ENCODE data around the gene KCNJ1. TPM values are rescaled to one million over a fixed set of nuclear protein-coding genes. Genes with fewer than 3 reads are reported as not detected.

KCNJ1 gene
- total RNA-seq, 1 donor = not detected

DNA sequence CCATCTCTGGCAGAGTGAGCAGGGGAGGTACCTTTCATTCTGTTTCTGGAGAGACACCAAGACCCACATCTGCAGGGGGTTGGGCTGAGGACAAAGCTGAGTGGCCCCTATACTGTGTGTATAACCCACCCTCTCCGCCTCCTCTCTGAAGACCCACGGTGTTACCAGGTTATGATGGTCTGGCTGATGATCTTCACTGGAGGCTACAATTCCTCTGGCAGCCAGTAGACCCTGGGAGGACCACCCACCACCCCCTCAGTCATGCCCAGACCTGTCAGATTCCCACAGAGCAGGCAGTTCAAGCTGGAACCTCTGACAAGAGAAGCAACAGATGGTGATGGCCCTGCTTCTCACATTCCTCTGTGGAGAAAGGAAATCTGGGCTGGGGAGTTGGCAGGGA lies 11.4 kb upstream of the KCNJ1 start:
- H2AFZ ChIP-seq (ENCODE audit: low read length) = no peak overlapping the region
- TF ChIP-seq, protein P1, sequence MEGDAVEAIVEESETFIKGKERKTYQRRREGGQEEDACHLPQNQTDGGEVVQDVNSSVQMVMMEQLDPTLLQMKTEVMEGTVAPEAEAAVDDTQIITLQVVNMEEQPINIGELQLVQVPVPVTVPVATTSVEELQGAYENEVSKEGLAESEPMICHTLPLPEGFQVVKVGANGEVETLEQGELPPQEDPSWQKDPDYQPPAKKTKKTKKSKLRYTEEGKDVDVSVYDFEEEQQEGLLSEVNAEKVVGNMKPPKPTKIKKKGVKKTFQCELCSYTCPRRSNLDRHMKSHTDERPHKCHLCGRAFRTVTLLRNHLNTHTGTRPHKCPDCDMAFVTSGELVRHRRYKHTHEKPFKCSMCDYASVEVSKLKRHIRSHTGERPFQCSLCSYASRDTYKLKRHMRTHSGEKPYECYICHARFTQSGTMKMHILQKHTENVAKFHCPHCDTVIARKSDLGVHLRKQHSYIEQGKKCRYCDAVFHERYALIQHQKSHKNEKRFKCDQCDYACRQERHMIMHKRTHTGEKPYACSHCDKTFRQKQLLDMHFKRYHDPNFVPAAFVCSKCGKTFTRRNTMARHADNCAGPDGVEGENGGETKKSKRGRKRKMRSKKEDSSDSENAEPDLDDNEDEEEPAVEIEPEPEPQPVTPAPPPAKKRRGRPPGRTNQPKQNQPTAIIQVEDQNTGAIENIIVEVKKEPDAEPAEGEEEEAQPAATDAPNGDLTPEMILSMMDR (IDR thresholded peaks at IDR 0.05; ENCODE audit: extremely low read depth, low read depth, low read length) = no peak
- no peak overlapping the region for H3K4me3 ChIP-seq (ENCODE audit: insufficient read depth, low read length)
- H3K27me3 ChIP-seq (ENCODE audit: insufficient read depth, low read length) = peaks cover 40% of the 10 kb centered on the region
- no peak overlapping the region for H3K4me2 ChIP-seq (ENCODE audit: insufficient read depth, low read length)
- H3K27ac ChIP-seq (ENCODE audit: low read depth, low read length) = no peak overlapping the region
- no peak for DNase-seq (ENCODE audit: insufficient read length, low spot score, missing footprints)
- H3K4me1 ChIP-seq (ENCODE audit: insufficient read depth, low read length) = no peaks in the 10 kb centered on the region
- no peaks in the 10 kb centered on the region for H3K79me2 ChIP-seq (ENCODE audit: insufficient read depth, low read length)
- no peaks in the 10 kb centered on the region for H4K20me1 ChIP-seq (ENCODE audit: insufficient read depth, low read length)
- H3K36me3 ChIP-seq (ENCODE audit: insufficient read depth, low read length) = no peaks in the 10 kb centered on the region
- H3K9me3 ChIP-seq (ENCODE audit: low read depth, low read length) = no peaks in the 10 kb centered on the region

GRCh38 chr11:128877726-128878125 lies 10.6 kb upstream of the KCNJ1 start:
- Histone ChIP-seq H3K36me3 (ENCODE audit: insufficient read depth, low read length) (no peaks in the 10 kb centered on the region), H3K4me3 (ENCODE audit: insufficient read depth, low read length) (no peak overlapping the region), H2AFZ (ENCODE audit: low read length) (no peak overlapping the region), H3K27ac (ENCODE audit: low read depth, low read length) (no peak overlapping the region), H3K4me1 (ENCODE audit: insufficient read depth, low read length) (no peaks in the 10 kb centered on the region), H3K9me3 (ENCODE audit: low read depth, low read length) (no peaks in the 10 kb centered on the region), H4K20me1 (ENCODE audit: insufficient read depth, low read length) (no peaks in the 10 kb centered on the region), H3K79me2 (ENCODE audit: insufficient read depth, low read length) (no peaks in the 10 kb centered on the region), H3K27me3 (ENCODE audit: insufficient read depth, low read length) (peaks cover 32% of the 10 kb centered on the region), H3K4me2 (ENCODE audit: insufficient read depth, low read length) (no peak overlapping the region)
- DNase-seq (ENCODE audit: insufficient read length, low spot score, missing footprints) = no peak
- TF ChIP-seq, protein P1 (IDR thresholded peaks at IDR 0.05; ENCODE audit: extremely low read depth, low read depth, low read length) = no peak

GRCh38 chr11:128876133-128876650 lies 9.1 kb upstream of the KCNJ1 start:
- Histone ChIP-seq H3K4me2 (ENCODE audit: insufficient read depth, low read length) (no peak overlapping the region), H3K9me3 (ENCODE audit: low read depth, low read length) (no peaks in the 10 kb centered on the region), H3K4me3 (ENCODE audit: insufficient read depth, low read length) (no peak overlapping the region), H3K79me2 (ENCODE audit: insufficient read depth, low read length) (no peaks in the 10 kb centered on the region), H3K27me3 (ENCODE audit: insufficient read depth, low read length) (peaks cover 24% of the 10 kb centered on the region), H2AFZ (ENCODE audit: low read length) (no peak overlapping the region), H3K4me1 (ENCODE audit: insufficient read depth, low read length) (no peaks in the 10 kb centered on the region), H3K27ac (ENCODE audit: low read depth, low read length) (no peak overlapping the region), H3K36me3 (ENCODE audit: insufficient read depth, low read length) (no peaks in the 10 kb centered on the region), H4K20me1 (ENCODE audit: insufficient read depth, low read length) (no peaks in the 10 kb centered on the region)
- no peak for DNase-seq (ENCODE audit: insufficient read length, low spot score, missing footprints)
- TF ChIP-seq, protein P1 (IDR thresholded peaks at IDR 0.05; ENCODE audit: extremely low read depth, low read depth, low read length) = no peak

- Histone ChIP-seq H4K20me1 (ENCODE audit: insufficient read depth, low read length) (no peaks in the 10 kb centered on the region), H2AFZ (ENCODE audit: low read length) (no peak overlapping the region), H3K27ac (ENCODE audit: low read depth, low read length) (no peak overlapping the region), H3K4me2 (ENCODE audit: insufficient read depth, low read length) (no peak overlapping the region), H3K4me1 (ENCODE audit: insufficient read depth, low read length) (no peaks in the 10 kb centered on the region), H3K36me3 (ENCODE audit: insufficient read depth, low read length) (no peaks in the 10 kb centered on the region), H3K27me3 (ENCODE audit: insufficient read depth, low read length) (peaks cover 26% of the 10 kb centered on the region), H3K9me3 (ENCODE audit: low read depth, low read length) (no peaks in the 10 kb centered on the region), H3K4me3 (ENCODE audit: insufficient read depth, low read length) (no peak overlapping the region), H3K79me2 (ENCODE audit: insufficient read depth, low read length) (no peaks in the 10 kb centered on the region)
- TF ChIP-seq, protein P1 (IDR thresholded peaks at IDR 0.05; ENCODE audit: extremely low read depth, low read depth, low read length) = no peak
- no peak for DNase-seq (ENCODE audit: insufficient read length, low spot score, missing footprints)
These were observed 7.3 kb upstream of the KCNJ1 start for GRCh38 chr11:128874427-128874826.
